MG63 (cell line): ENCODE results near the gene PTGDS. TPM values are rescaled to one million over a fixed set of nuclear protein-coding genes. Genes with fewer than 3 reads are reported as not detected.

ENCODE experiments used
- DNase-seq: peaks from one replicate; pipeline ENCODE4 v3.0.0-alpha.2; 2020
- H3K27me3 ChIP-seq: fragments of 250-450 bp; sonication (Bioruptor Pico); 2 replicates; pipeline ENCODE4 v1.5.1; 2020; ENCODE audit warnings: mild to moderate bottlenecking, moderate library complexity
- H3K36me3 ChIP-seq: fragments of 250-450 bp; sonication (Bioruptor Pico); 2 replicates; pipeline ENCODE4 v1.5.1; 2020; ENCODE audit warnings: mild to moderate bottlenecking, moderate library complexity
- H3K4me3 ChIP-seq: fragments of 250-450 bp; sonication (Bioruptor Pico); 2 replicates; pipeline ENCODE4 v1.5.1; 2020; ENCODE audit warnings: mild to moderate bottlenecking, moderate library complexity
- H3K9me3 ChIP-seq: fragments of 250-450 bp; sonication (Bioruptor Pico); 2 replicates; pipeline ENCODE4 v1.5.1; 2020; ENCODE audit warnings: mild to moderate bottlenecking, moderate library complexity
- total RNA-seq: library from RNA; depleted of rRNA; stranded (reverse); fragments of >200 nt; shearing (Covaris generic); gene quantifications from 2 replicates; pipeline ENCODE4 v1.2.3, GENCODE V29; 2014; ENCODE audit warnings: low replicate concordance

PTGDS gene
- total RNA-seq, 1 experiment from 2014 or later, result not detected

DNA sequence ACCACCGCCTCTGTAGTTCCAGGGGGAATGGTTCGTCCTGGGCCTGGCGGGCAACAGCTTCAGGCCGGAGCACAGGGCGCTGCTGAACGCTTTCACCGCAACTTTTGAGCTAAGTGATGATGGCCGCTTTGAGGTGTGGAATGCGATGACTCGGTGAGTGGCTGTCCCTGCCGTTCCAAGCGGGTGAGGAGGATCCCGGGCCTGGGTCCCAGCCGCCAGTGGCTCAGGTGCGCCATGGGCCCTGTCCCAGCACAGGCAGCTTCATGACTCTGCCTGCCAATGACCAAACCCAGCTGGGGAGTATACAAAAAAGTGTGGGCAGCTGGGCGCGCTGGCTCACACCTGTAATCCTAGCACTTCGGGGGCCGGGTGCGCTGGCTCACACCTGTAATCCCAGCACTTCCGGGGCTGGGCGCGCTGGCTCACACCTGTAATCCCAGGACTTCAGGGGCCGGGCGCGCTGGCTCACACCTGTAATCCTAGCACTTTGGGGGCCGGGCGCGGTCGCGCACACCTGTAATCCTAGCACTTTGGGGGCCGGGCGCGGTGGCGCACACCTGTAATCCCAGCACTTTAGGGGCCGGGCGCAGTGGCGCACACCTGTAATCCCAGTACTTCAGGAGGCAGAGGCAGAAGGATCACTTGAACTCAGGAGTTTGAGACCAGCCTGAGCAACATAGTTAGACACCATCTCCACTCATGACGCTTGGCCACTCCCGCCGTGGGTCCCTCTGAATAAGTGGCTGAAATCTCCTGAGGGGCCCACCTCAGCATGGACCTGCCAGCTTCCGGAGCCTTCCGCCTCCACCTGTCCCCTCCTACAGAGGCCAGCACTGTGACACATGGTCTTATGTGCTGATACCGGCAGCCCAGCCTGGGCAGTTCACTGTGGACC, 24.2 kb upstream of the PTGDS start:
- DNase-seq, result no peak
- H3K27me3 ChIP-seq, result no peaks in the 10 kb centered on the region
- no peak overlapping the region for H3K4me3 ChIP-seq
- H3K9me3 ChIP-seq, result no peaks in the 10 kb centered on the region
- no peaks in the 10 kb centered on the region for H3K36me3 ChIP-seq

DNA sequence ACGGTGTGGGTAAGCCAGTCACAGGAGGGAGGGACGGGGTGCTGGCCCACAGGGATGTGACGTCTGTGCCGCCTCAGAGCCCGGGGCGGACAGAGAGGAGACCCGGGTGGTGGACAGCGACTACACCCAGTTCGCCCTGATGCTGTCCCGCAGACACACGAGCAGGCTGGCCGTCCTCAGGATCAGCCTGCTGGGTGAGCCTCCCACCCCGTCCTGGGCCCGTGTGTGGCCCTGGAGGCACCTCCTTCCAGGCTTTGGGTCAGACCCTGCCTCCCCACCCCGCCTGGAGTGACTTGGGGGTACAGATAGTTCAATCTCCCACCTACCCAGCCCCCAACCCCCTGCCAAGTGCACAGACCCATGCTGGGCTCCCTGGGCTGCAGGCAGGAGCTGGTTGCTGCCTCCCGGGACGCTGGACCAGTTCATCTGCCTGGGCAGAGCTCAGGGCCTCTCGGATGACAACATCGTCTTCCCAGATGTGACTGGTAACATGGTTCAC, 23.5 kb upstream of the PTGDS start:
- no peak overlapping the region for H3K4me3 ChIP-seq
- DNase-seq, result no peak
- H3K27me3 ChIP-seq, result no peaks in the 10 kb centered on the region
- H3K36me3 ChIP-seq, result no peaks in the 10 kb centered on the region
- no peaks in the 10 kb centered on the region for H3K9me3 ChIP-seq

DNA sequence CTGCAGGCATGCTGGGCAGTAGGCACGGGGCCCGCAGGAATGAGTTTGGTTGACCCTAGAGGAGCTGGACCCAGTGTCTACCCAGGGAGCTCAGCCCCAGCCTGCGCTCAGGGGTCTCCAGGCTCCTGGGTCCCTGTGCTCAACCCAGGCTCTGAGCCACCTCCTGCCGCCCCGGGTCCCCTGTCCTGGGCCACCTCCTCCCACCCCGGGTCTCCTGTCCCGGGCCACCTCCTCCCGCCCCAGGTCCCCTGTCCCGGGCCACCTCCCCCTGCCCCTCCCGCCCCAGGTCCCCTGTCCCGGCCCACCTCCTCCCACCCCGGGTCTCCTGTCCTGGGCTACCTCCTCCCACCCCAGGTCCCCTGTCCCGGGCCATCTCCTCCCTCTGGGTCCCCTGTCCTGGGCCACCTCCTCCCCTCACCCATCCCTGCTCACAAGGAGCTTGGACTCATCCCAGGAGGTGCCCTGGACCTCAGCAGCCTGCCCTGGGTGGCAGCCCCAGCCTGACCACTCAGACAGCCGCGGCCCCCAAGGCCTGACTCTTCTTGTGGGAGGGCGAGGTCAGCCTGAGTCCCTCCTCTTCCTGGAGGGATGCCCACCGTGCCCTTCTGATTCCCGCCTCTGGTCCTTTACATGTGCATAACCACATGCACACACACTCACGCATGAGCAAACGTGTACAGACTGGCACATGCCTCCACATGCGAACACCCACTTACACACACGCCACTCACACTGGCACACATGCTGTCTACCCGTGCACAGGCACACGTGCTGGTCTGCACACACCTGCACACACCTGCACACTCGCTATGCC, 22.8 kb upstream of the PTGDS start:
- DNase-seq, result no peak
- no peaks in the 10 kb centered on the region for H3K36me3 ChIP-seq
- H3K27me3 ChIP-seq, result no peaks in the 10 kb centered on the region

DNA sequence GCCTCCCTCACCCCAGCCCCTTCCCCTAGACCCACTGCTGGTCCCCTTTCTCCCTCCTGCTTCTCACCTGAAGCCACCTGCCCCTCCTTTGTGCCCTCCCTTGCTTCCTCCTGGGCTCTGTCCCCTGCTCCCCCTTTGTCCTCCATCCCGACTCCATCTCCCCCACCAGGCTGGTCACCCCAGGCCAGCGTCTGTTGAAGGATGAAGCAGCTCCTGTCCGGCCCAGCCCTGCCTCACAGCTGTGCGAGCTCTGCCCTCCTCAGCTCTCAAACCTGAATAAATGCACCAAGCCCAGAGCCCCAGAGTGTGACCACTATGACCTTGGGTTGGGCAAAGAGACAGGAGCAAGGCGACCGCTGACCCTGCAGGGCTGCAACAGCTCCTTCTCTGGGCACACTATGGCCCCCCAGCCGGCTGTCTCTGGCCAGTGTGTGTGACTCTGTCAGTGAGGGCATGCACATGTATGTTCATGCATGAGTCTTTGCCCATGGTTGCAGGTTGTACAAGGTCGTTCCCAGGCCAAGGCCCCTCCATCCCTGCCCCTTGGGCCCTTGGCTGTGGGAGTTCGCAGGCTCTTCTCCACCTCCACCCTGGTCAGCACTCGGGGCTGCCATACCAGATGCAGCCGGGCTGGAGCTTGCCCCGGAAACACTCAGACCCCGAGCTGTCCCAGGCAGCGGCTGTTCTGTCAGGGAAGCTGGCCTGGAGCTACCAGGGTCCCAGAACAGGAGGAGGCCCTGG, 21.9 kb upstream of the PTGDS start:
- Histone ChIP-seq H3K4me3 (no peak overlapping the region), H3K27me3 (no peaks in the 10 kb centered on the region), H3K9me3 (no peaks in the 10 kb centered on the region), H3K36me3 (no peaks in the 10 kb centered on the region)
- no peak for DNase-seq

More for the DNA sequence above, 22.8 kb upstream of the PTGDS start:
- no peaks in the 10 kb centered on the region for H3K9me3 ChIP-seq
- H3K4me3 ChIP-seq, result no peak overlapping the region

DNA sequence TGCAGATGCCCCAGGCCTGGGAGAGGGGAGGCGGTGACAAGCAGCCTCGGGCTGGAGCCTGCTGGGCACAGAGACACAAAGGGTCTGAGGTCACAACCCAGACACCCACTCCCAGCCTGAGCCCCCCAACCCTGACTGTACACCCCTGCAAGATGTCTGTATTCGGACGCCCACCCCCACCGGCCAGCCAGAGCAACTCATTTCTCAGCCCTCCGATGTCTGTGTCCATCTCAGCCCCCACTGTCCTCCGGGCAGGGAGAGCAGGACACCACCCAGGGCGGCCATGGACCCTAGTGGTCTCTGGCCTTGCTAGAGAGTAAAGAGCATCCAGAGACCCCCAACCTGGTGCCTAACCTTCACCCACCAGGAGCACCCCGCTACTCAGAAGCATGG, 21.4 kb upstream of the PTGDS start:
- no peaks in the 10 kb centered on the region for H3K27me3 ChIP-seq

DNA sequence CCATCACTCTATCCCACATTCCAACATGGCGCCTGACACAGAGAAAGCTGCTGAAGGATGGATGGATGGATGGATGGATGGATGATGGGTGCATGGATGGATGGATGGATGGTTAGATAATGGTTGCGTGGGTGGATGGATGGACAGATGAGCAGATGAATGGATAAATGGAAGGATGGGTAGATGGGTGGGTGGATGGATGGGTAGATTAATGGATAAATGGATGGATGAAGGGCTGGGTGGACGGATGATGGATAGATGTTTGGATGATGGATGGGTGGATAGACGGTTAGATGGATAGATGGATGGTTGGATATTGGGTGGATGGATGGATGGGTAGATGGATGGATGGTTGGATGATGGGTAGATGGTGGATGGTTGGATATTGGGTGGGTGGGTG, 20.7 kb upstream of the PTGDS start:
- no peaks in the 10 kb centered on the region for H3K36me3 ChIP-seq
- H3K27me3 ChIP-seq, result no peaks in the 10 kb centered on the region

More for the DNA sequence above, 21.4 kb upstream of the PTGDS start:
- Histone ChIP-seq H3K9me3 (no peaks in the 10 kb centered on the region), H3K4me3 (no peak overlapping the region), H3K36me3 (no peaks in the 10 kb centered on the region)
- DNase-seq, result no peak

DNA sequence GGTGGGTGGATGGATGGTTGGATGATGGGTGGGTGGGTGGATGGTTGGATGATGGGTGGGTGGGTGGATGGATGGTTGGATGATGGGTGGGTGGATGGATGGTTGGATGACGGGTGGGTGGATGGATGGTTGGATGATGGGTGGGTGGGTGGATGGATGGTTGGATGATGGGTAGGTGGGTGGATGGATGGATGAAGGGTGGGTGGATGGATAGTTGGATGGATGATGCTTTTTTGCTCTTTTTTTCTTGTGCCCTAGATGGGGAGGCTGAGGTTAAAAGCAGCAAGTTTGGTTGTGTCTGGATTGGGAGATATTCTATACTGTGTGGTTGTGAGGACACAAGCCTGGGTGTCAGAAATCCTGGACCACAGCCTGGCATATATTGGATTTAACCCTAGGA, 19.8 kb upstream of the PTGDS start:
- Histone ChIP-seq H3K27me3 (no peaks in the 10 kb centered on the region), H3K4me3 (no peak overlapping the region), H3K9me3 (no peaks in the 10 kb centered on the region), H3K36me3 (no peaks in the 10 kb centered on the region)
- no peak for DNase-seq

More for the DNA sequence above, 20.7 kb upstream of the PTGDS start:
- DNase-seq, result no peak
- Histone ChIP-seq H3K4me3 (no peak overlapping the region), H3K9me3 (no peaks in the 10 kb centered on the region)

DNA sequence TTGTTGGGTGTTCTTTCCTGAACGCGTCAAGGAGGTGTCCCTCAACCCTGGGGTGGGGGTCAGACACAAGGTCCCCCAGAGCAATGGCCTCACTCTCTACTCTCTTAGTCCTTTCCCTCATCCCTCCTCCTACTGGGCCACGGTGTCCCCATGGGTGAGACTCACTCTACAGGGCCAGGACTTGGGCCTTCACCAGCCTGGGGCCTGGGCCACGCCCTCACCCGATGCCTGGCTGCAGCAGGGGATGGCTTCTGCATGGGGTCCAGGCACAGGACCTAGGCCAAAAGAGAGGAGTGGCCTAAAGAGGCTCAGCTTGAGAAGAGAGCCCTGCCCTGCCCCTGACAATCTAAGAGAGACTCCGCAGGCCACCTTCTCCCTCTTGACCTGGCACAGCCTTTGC, 19.4 kb upstream of the PTGDS start:
- Histone ChIP-seq H3K4me3 (no peak overlapping the region), H3K36me3 (no peaks in the 10 kb centered on the region), H3K27me3 (no peaks in the 10 kb centered on the region), H3K9me3 (no peaks in the 10 kb centered on the region)
- no peak for DNase-seq

DNA sequence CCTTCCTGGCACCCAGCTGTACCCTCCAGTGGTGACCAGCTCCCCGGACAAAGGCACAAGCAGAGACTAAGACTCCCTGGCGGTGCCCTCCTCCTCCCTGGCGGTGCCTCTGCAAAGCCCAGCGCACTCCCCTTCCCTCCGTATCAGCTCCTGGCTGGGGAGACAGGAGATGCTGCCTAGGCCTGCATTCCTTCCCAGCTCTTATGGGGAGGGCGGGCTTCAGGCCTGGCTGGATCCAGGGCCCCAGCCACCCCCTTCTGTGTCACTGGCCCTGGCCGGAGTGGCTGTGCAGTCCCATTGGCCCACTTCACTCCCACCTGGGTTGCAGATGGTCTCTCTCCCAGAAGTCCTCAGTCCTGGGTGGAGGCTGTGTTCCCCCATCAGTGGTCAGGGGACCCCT, 18.8 kb upstream of the PTGDS start:
- no peaks in the 10 kb centered on the region for H3K9me3 ChIP-seq
- H3K27me3 ChIP-seq, result no peaks in the 10 kb centered on the region
- no peaks in the 10 kb centered on the region for H3K36me3 ChIP-seq
- DNase-seq, result no peak
- H3K4me3 ChIP-seq, result no peak overlapping the region

DNA sequence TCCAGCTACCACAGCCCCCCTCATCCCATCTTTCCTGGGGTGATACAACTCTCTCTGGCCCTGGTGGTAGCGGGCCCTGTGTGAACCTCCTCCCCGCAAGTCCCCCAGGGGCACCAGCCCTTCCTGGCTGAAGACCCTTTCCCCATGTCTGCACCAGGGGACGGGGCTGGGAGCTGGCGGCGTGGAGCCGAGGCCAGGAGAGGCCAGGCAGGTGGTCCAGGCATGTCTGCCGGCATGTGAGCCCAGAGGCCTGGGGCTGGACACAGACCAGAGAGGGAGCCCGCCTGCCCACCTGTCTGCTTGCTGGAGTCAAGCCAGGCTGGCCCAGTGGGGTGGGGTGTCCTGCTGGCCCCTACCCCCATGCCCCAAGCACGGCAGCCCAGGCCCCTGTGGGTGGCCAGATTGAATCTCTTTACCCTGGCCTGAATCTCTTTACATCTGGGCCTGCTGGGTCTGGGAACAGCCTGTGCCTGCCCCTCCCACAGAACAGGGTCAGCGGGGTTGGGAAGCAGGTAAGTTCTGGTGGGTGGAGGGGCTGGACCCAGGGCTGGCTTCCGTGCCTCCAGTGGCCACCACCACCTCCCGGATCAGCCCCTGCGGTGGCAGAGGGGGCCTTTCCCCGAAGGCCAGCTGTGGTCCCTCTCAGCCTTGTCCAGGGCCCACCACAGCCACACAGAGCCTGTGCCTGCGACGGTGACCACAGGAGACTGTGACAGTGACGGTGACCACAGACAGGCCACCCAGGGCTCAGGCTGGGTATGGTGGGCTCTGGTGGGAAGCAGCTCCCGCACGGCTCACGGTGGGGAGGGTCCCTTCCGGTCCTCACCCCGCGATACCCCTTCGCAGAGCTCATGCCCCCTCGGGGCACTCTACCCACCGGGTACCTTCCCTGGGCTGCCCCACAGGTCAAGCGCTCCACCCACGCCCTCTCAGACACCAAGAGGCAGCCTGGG, 18.1 kb upstream of the PTGDS start:
- no peaks in the 10 kb centered on the region for H3K27me3 ChIP-seq
- no peak for DNase-seq
- no peaks in the 10 kb centered on the region for H3K9me3 ChIP-seq
- H3K36me3 ChIP-seq, result no peaks in the 10 kb centered on the region
- no peak overlapping the region for H3K4me3 ChIP-seq

DNA sequence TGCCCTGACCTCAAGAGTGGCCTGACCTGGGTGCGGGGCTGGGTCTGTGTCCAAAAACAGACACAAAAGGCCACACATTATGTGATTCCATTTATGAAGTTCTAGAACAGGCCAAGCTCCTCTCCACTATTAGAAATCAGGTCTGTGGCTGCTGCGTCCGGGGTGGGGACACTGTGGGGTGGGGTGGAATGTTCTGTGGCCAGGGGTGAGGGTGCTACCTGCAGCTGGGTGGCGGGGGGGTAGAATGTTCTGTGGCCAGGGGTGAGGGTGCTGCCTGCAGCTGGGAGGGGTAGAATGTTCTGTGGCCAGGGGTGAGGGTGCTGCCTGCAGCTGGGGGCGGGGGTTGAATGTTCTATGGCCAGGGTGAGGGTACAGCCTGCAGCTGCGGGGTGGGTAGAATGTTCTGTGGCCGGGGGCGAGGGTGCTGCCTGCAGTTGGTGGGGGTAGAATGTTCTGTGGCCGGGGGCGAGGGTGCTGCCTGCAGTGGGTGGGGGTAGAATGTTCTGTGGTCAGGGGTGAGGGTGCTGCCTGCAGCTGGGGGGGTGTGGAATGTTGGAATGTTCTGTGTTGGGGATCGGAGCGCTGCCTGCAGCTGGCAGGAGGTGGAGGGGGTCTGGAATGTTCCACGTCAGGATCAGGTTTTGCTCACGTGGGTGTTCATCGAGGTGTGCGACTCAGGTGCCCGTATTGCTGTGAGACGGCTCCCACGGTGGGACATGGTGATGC, 16.9 kb upstream of the PTGDS start:
- H3K36me3 ChIP-seq, result no peaks in the 10 kb centered on the region
- no peaks in the 10 kb centered on the region for H3K27me3 ChIP-seq
- H3K9me3 ChIP-seq, result no peaks in the 10 kb centered on the region
- DNase-seq, result no peak
- no peak overlapping the region for H3K4me3 ChIP-seq

DNA sequence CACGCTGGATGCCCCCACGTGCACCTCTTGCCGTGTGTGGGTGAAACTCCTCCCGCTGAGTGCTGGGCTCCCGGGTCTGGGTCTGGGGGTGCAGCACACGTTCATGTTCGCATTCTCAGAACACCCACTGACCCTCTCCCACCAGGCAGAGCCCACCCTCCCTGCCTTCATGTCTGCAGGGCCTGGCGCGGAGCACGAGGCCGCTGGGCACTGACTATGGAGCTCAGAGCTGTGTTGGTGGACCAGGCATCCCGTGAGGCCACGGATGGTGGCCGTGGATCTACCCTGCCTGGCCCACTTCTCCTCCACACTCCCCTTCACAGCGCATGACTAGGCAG, 16.4 kb upstream of the PTGDS start:
- no peak overlapping the region for H3K4me3 ChIP-seq
- H3K9me3 ChIP-seq, result no peaks in the 10 kb centered on the region
- H3K27me3 ChIP-seq, result no peaks in the 10 kb centered on the region
- H3K36me3 ChIP-seq, result no peaks in the 10 kb centered on the region
- DNase-seq, result no peak

DNA sequence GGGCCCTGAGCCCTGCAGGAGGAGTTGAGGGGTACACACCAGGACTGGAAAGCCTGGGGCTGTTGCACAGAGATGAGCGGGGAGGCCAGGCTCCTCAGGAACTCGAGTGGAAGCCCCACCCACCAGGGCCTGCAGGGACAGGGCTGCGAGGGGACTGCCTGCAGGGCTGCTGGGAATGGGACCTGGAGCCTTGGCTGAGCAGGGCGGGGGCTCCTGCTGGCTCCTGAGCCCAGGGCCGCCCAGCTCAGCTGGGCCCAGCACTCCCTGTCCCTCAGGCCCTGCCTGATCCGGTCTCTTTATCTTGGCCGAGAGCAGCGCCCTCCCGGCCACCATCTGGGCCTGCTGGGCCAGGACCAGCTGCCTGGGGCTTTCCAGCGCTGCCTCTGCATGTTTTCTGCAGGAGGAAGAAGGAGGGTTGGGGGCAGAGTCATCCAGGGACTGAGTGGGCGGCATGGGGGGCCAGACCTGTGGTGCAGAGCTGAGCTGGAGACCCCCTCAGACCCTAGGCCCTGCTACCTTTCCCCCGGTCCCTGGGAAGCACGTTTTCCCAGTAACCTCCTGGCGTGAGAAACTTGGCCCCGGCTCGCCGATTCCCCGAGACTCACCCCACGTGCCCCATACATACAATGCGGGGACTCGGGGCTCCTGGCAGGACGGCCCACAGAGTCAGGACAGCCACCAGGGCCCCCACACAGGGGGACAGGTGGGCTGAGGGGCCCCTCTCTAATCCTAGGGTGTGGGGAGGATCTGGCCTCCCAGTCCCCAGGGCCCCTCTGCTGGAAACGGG, 15.8 kb upstream of the PTGDS start:
- Histone ChIP-seq H3K36me3 (no peaks in the 10 kb centered on the region), H3K4me3 (no peak overlapping the region), H3K9me3 (no peaks in the 10 kb centered on the region), H3K27me3 (no peaks in the 10 kb centered on the region)
- no peak for DNase-seq

DNA sequence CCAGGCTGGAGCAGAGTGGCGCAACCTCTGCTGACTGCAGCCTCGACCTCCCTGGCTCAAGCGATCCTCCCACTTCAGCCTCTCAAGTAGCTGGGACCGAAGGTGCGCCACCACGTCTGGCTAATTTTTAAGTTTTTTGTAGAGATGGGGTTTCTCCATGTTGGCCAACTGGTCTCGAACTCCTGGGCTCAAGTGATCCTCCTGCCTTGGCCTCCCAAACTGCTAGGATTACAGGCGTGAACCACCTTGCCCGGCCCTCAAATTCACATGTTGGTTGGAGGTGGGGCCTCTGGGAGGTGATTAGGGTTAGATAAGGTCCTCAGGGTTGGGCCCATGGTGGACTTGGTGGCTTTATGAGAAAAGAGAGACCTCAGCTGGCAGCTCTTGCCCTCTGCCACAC, 15.1 kb upstream of the PTGDS start:
- Histone ChIP-seq H3K27me3 (no peaks in the 10 kb centered on the region), H3K36me3 (no peaks in the 10 kb centered on the region), H3K4me3 (no peak overlapping the region), H3K9me3 (no peaks in the 10 kb centered on the region)
- no peak for DNase-seq

DNA sequence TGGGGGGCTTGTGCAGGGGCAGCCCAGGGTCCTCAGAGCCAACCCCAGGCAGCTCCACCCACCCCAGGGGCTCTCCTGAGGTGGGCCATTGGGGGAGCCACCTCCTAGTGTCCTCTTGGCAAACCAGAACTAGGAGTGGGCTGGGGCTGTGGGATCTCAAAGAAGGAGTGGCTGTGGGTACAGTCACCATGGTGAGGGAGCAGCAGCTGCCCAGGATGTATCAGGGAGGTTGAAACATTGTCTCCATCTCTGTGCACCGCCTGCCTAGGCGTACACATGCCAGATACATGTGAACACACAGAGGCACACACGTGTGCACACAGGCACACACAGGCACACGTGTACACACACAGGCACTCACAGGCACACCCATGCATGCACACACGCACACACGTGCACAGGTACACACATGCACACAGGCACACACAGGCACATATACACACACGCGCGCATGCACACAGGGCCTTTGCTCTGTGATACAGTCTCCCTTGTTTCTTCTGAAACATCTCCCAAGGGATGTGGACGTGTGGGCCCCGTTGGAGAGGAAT, 14.5 kb upstream of the PTGDS start:
- Histone ChIP-seq H3K4me3 (no peak overlapping the region), H3K27me3 (no peaks in the 10 kb centered on the region), H3K36me3 (no peaks in the 10 kb centered on the region), H3K9me3 (no peaks in the 10 kb centered on the region)
- DNase-seq, result no peak
